H9 (cell line): ENCODE measurements around the gene LITAF. TPM values are rescaled to one million over a fixed set of nuclear protein-coding genes. Genes with fewer than 3 reads are reported as not detected.

Experiments used
- DNase-seq: peaks from one replicate; pipeline ENCODE4 v3.0.0-alpha.2; 2017
- H2AFZ ChIP-seq: one replicate; pipeline ENCODE4 v1.6.1; 2013; ENCODE audit warnings: mild to moderate bottlenecking, low read length, control low read depth, moderate library complexity
- H2AK5ac ChIP-seq: 2 replicates; pipeline ENCODE4 v1.6.1; 2013; ENCODE audit warnings: low read length, control low read depth, mixed read lengths; ENCODE audit not compliant: insufficient read length
- H2BK120ac ChIP-seq: one replicate; pipeline ENCODE4 v1.6.1; 2013; ENCODE audit warnings: low read depth, mild to moderate bottlenecking, low read length, control low read depth, inconsistent platforms; ENCODE audit not compliant: poor library complexity, severe bottlenecking
- H2BK12ac ChIP-seq: 2 replicates; pipeline ENCODE4 v1.6.1; 2013; ENCODE audit warnings: low read length, control low read depth, mixed read lengths, low read depth; ENCODE audit not compliant: insufficient read length
- H2BK15ac ChIP-seq: 2 replicates; pipeline ENCODE4 v1.6.1; 2013; ENCODE audit warnings: low read depth, low read length, control low read depth
- H2BK20ac ChIP-seq: one replicate; pipeline ENCODE4 v1.6.1; 2013; ENCODE audit warnings: low read depth, mild to moderate bottlenecking, low read length, control low read depth, inconsistent platforms; ENCODE audit not compliant: poor library complexity, severe bottlenecking
- H2BK5ac ChIP-seq: 2 replicates; pipeline ENCODE4 v1.6.1; 2013; ENCODE audit warnings: low read length, control low read depth, mixed read lengths; ENCODE audit not compliant: insufficient read length
- H3K14ac ChIP-seq: 2 replicates; pipeline ENCODE4 v1.6.1; 2013; ENCODE audit warnings: low read length, control low read depth; ENCODE audit not compliant: insufficient read depth
- H3K18ac ChIP-seq: 2 replicates; pipeline ENCODE4 v1.6.1; 2013; ENCODE audit warnings: low read depth, mild to moderate bottlenecking, mixed read lengths, low read length, control low read depth; ENCODE audit not compliant: insufficient read length
- H3K23ac ChIP-seq: 2 replicates; pipeline ENCODE4 v1.6.1; 2013; ENCODE audit warnings: low read length, control low read depth, mixed read lengths, low read depth; ENCODE audit not compliant: insufficient read length
- H3K23me2 ChIP-seq: 2 replicates; pipeline ENCODE4 v1.6.1; 2013; ENCODE audit warnings: low read depth, mild to moderate bottlenecking, mixed read lengths, low read length, control low read depth; ENCODE audit not compliant: insufficient read length, poor library complexity, severe bottlenecking
- H3K27ac ChIP-seq: 2 replicates; pipeline ENCODE4 v1.5.1; 2013; ENCODE audit warnings: low read length, control low read depth, mixed read lengths, low read depth; ENCODE audit not compliant: insufficient read length
- H3K27me3 ChIP-seq: 2 replicates; pipeline ENCODE4 v1.6.1; 2013; ENCODE audit warnings: low read length, control low read depth, inconsistent platforms; ENCODE audit not compliant: insufficient read depth
- H3K4ac ChIP-seq: 2 replicates; pipeline ENCODE4 v1.6.1; 2013; ENCODE audit warnings: low read depth, mild to moderate bottlenecking, control low read depth, inconsistent platforms, low read length, moderate library complexity
- H3K4me1 ChIP-seq: 2 replicates; pipeline ENCODE4 v1.6.1; 2013; ENCODE audit warnings: low read length, control low read depth, inconsistent platforms; ENCODE audit not compliant: insufficient read depth
- H3K4me2 ChIP-seq: 2 replicates; pipeline ENCODE4 v1.6.1; 2013; ENCODE audit warnings: low read length, control low read depth, mixed read lengths; ENCODE audit not compliant: insufficient read length, insufficient read depth
- H3K56ac ChIP-seq: 2 replicates; pipeline ENCODE4 v1.6.1; 2013; ENCODE audit warnings: low read depth, mild to moderate bottlenecking, mixed read lengths, low read length, control low read depth; ENCODE audit not compliant: insufficient read length
- H3K79me1 ChIP-seq: 2 replicates; pipeline ENCODE4 v1.6.1; 2013; ENCODE audit warnings: low read depth, mild to moderate bottlenecking, moderate library complexity, low read length, control low read depth, inconsistent platforms; ENCODE audit not compliant: insufficient read depth, poor library complexity, severe bottlenecking
- H3K79me2 ChIP-seq: 2 replicates; pipeline ENCODE4 v1.6.1; 2013; ENCODE audit warnings: low read length, control low read depth, inconsistent platforms; ENCODE audit not compliant: insufficient read depth
- H3K9ac ChIP-seq: 2 replicates; pipeline ENCODE4 v1.6.1; 2013; ENCODE audit warnings: low read length, control low read depth, mixed read lengths; ENCODE audit not compliant: insufficient read length; ENCODE audit errors: extremely low read depth
- H3K9me3 ChIP-seq: one replicate; pipeline ENCODE4 v1.6.1; 2013; ENCODE audit warnings: low read depth, low read length, inconsistent platforms; ENCODE audit not compliant: control insufficient read depth
- H3T11ph ChIP-seq: one replicate; pipeline ENCODE4 v1.6.1; 2013; ENCODE audit warnings: mild to moderate bottlenecking, low read length, control low read depth, inconsistent platforms
- H4K20me1 ChIP-seq: one replicate; pipeline ENCODE4 v1.6.1; 2013; ENCODE audit not compliant: control insufficient read depth, insufficient read length, insufficient read depth
- H4K5ac ChIP-seq: 2 replicates; pipeline ENCODE4 v1.6.1; 2013; ENCODE audit warnings: low read depth, mild to moderate bottlenecking, mixed read lengths, low read length, control low read depth; ENCODE audit not compliant: insufficient read length
- H4K8ac ChIP-seq: replicated peaks from 2 replicates; pipeline ENCODE4 v1.6.1; 2013; ENCODE audit warnings: low read length, control low read depth, mixed read lengths, low read depth; ENCODE audit not compliant: insufficient read length
- H4K91ac ChIP-seq: 2 replicates; pipeline ENCODE4 v1.6.1; 2013; ENCODE audit warnings: low read depth, mild to moderate bottlenecking, moderate library complexity, mixed read lengths, low read length, control low read depth; ENCODE audit not compliant: insufficient read length
- H3K27ac Mint-ChIP-seq, 3 experiments: 2 replicates in 2 of 3; 3 replicates in 1 of 3; pipeline ENCODE4 v1.8.0; 2020 to 2021; ENCODE audit warnings: mixed read lengths in 3 of 3, mild to moderate bottlenecking in 1 of 3, moderate library complexity in 1 of 3
- H3K27me3 Mint-ChIP-seq: 2 replicates; pipeline ENCODE4 v1.8.0; 2021; ENCODE audit warnings: low read depth, mild to moderate bottlenecking, moderate library complexity, mixed read lengths
- H3K36me3 Mint-ChIP-seq, 3 experiments: 2 replicates in 2 of 3; 3 replicates in 1 of 3; pipeline ENCODE4 v1.8.0; 2020 to 2021; ENCODE audit warnings: low read depth in 3 of 3, mixed read lengths in 3 of 3; ENCODE audit not compliant: insufficient read depth in 1 of 3
- H3K4me1 Mint-ChIP-seq, 2 experiments: 2 replicates each; pipeline ENCODE4 v1.8.0; 2020; ENCODE audit warnings: mixed read lengths in 2 of 2
- H3K4me3 Mint-ChIP-seq, 2 experiments: 2 replicates in 1 of 2; 3 replicates in 1 of 2; pipeline ENCODE4 v1.8.0; 2020 to 2021; ENCODE audit warnings: mild to moderate bottlenecking in 2 of 2, mixed read lengths in 2 of 2, moderate library complexity in 1 of 2
- H3K9me3 Mint-ChIP-seq, 2 experiments: 2 replicates in 1 of 2; 3 replicates in 1 of 2; pipeline ENCODE4 v1.8.0; 2020; ENCODE audit warnings: mild to moderate bottlenecking in 2 of 2, mixed read lengths in 2 of 2, moderate library complexity in 1 of 2
- WGBS: extraction: QIAGEN DNeasy Blood & Tissue Kit; methylation state at CpG from one replicate; pipeline ENCODE4 v1.1.7; 2013; ENCODE audit warnings: missing lambda C conversion rate, low lambda C conversion rate, mixed read lengths; ENCODE audit not compliant: insufficient read length; ENCODE audit errors: extremely low coverage; 5-methylcytosine and 5-hydroxymethylcytosine counted together
- total RNA-seq: library from RNA; stranded (reverse); gene quantifications from 2 replicates; pipeline ENCODE4 v1.2.1, GENCODE V29; 2021
- TF ChIP-seq, protein P1 (sequence below): fragments of 200-600 bp; sonication (generic); conservative IDR thresholded peaks from 3 replicates; pipeline ENCODE4 v1.8.0; 2021; ENCODE audit warnings: antibody characterized with exemption, mild to moderate bottlenecking

Gene LITAF
- total RNA-seq, 1 experiment from 2014 or later = 249 TPM

GRCh38 chr16:11565665-11566064 lies 21.1 kb downstream of the LITAF start:
- Histone ChIP-seq H3K27me3 (no peaks in the 10 kb centered on the region), H3T11ph (no peak overlapping the region), H3K4me2 (no peak overlapping the region), H4K5ac (no peak overlapping the region), H3K4ac (no peak overlapping the region), H3K14ac (no peak overlapping the region), H4K20me1 (no peaks in the 10 kb centered on the region), H2BK15ac (no peak overlapping the region), H3K23ac (no peak overlapping the region), H2BK120ac (no peak overlapping the region), H4K91ac (no peak overlapping the region), H3K18ac (no peak overlapping the region), H3K79me2 (no peaks in the 10 kb centered on the region), H3K79me1 (no peaks in the 10 kb centered on the region), H2BK5ac (no peak overlapping the region), H3K4me1 (peaks cover 5% of the 10 kb centered on the region; the same call in 1 of the 2 replicates), H3K27ac (no peak overlapping the region), H2BK20ac (no peak overlapping the region), H3K9me3 (no peaks in the 10 kb centered on the region), H3K23me2 (no peaks in the 10 kb centered on the region), H2AFZ (no peak overlapping the region), H3K9ac (no peak overlapping the region), H2AK5ac (no peak overlapping the region), H3K56ac (no peak overlapping the region), H4K8ac (no peak overlapping the region), H2BK12ac (no peak overlapping the region)
- DNase-seq = no peak
- no peaks in the 10 kb centered on the region for H3K9me3 Mint-ChIP-seq
- no CpG with 5 or more reads among the region's 11 CpGs for WGBS
- no peak overlapping the region for H3K4me3 Mint-ChIP-seq
- peak overlapping the region; percentile 0 to 92 (median 83); a peak in 5 of 7 replicates for H3K27ac Mint-ChIP-seq
- H3K4me1 Mint-ChIP-seq = peaks cover 47 to 53% of the 10 kb centered on the region in 2 experiments
- peaks cover 0 to 44% (median 40%) of the 10 kb centered on the region in 3 experiments; a peak in 5 of 7 replicates for H3K36me3 Mint-ChIP-seq
- no peaks in the 10 kb centered on the region for H3K27me3 Mint-ChIP-seq
- TF ChIP-seq, protein P1, sequence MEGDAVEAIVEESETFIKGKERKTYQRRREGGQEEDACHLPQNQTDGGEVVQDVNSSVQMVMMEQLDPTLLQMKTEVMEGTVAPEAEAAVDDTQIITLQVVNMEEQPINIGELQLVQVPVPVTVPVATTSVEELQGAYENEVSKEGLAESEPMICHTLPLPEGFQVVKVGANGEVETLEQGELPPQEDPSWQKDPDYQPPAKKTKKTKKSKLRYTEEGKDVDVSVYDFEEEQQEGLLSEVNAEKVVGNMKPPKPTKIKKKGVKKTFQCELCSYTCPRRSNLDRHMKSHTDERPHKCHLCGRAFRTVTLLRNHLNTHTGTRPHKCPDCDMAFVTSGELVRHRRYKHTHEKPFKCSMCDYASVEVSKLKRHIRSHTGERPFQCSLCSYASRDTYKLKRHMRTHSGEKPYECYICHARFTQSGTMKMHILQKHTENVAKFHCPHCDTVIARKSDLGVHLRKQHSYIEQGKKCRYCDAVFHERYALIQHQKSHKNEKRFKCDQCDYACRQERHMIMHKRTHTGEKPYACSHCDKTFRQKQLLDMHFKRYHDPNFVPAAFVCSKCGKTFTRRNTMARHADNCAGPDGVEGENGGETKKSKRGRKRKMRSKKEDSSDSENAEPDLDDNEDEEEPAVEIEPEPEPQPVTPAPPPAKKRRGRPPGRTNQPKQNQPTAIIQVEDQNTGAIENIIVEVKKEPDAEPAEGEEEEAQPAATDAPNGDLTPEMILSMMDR = no peak
